GM12865 (cell line): Measurements from ENCODE around the gene TRPC3.

Experiments used
- DNase-seq: peaks from one replicate; pipeline ENCODE4 v3.0.0; 2010; ENCODE audit warnings: low read depth
- H3K4me3 ChIP-seq: 2 replicates; pipeline ENCODE4 v1.5.1; 2011; ENCODE audit warnings: mild to moderate bottlenecking, low read depth, low read length, control low read depth
- CTCF ChIP-seq: IDR thresholded peaks from 2 replicates; pipeline ENCODE4 v1.5.1; 2011; ENCODE audit warnings: low read length, control low read depth, low read depth, inconsistent platforms; ENCODE audit not compliant: insufficient read depth; ENCODE audit errors: missing control alignments

Gene TRPC3

GRCh38 chr4:121879135-121879534, 72.7 kb downstream of the TRPC3 start:
- no peak for DNase-seq
- no peak overlapping the region for H3K4me3 ChIP-seq
- no peak for TF ChIP-seq CTCF

GRCh38 chr4:121877041-121877773, 74.7 kb downstream of the TRPC3 start:
- DNase-seq = no peak
- TF ChIP-seq CTCF = no peak
- H3K4me3 ChIP-seq = no peak overlapping the region

- H3K4me3 ChIP-seq = no peak overlapping the region
- no peak for TF ChIP-seq CTCF
- DNase-seq = no peak
Observed at GRCh38 chr4:121876070-121876469, 75.8 kb downstream of the TRPC3 start.

GRCh38 chr4:121875652-121876051, 76.2 kb downstream of the TRPC3 start:
- no peak for TF ChIP-seq CTCF
- H3K4me3 ChIP-seq = no peak overlapping the region
- DNase-seq = no peak

GRCh38 chr4:121873604-121874003, 78.3 kb downstream of the TRPC3 start:
- no peak overlapping the region for H3K4me3 ChIP-seq
- peak; percentile 76 for DNase-seq

GRCh38 chr4:121869841-121870822, 81.7 kb downstream of the TRPC3 start, which contains the start of gene BBS7:
BBS7 (minus strand) TSS chr4:121870474; CDS start chr4:121870313, 161 bp downstream.
- peak within 1 kb of the TSS; percentile 59 for H3K4me3 ChIP-seq
- DNase-seq = peak; percentile 96
- TF ChIP-seq CTCF = no peak

More at GRCh38 chr4:121873604-121874003, 78.3 kb downstream of the TRPC3 start:
- no peak for TF ChIP-seq CTCF
